ENCODE data around the gene KCNJ15. TPM values are rescaled to one million over a fixed set of nuclear protein-coding genes. Genes with fewer than 3 reads are reported as not detected.

Gene KCNJ15
- total RNA-seq, 6 experiments from 2014 or later, result 0.43 to 3.5 (median 1.1) TPM

- DNase-seq (no peak), ATAC-seq (no peak)
- TF ChIP-seq POLR2A (IDR thresholded peaks at IDR 0.05) (no peak), CTCF (IDR thresholded peaks at IDR 0.05) (no peak)
- Histone ChIP-seq H3K27me3 (no peaks in the 10 kb centered on the region), H3K36me3 (no peaks in the 10 kb centered on the region), H3K4me3 (no peak overlapping the region), H3K27ac (no peak overlapping the region), H3K4me1 (peaks cover 0 to 4% (median 0%) of the 10 kb centered on the region in 4 donors), H3K9me3 (no peaks in the 10 kb centered on the region)
- 91% methylated on average over 7 of the region's 8 CpGs for WGBS (ENCODE audit: insufficient coverage, low coverage, low lambda C conversion rate, missing lambda C conversion rate)
- intact Hi-C loops (cut with DNase I), result no loop called here
Measured at GRCh38 chr21:38322311-38322950, 65.6 kb downstream of the KCNJ15 start.

DNA sequence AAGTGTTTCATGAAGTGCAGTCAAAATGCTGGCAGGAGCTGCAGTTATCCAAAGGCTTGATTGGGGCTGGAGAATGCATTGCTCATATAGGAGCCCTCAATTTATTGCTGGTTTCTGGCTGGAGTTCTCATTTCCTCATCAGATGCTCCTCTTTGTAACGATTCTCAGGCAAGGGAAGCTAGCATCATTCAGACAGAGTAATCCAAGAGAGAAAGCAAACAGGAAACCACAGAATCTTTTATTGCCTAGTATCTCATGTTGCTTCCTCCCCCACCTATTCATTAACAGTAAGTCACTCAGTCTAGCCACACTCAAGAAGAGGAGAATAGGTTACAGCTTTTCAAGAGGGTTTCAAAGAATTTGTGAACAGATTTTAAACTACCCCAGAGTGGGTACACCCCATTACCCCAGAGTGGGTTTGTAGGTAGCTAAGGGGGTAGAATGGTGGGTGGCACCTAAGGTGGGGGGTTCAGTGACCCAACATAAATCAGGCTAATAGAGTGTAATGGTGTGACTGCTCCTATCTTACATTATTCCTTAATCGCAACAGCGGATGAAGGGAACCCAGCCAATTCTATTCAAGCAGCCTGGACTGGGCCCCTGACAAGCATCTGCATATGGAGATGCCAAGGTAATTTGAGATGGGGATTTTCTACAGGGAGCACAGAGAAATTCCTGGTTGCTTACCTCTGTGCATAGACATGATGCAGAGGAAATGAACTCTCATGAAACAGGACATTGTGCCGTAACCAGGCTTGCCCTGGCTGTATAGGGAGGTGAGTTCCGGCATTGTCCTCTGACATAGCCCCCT, 67.1 kb downstream of the KCNJ15 start:
- Histone ChIP-seq H3K36me3 (no peaks in the 10 kb centered on the region), H3K4me1 (peaks cover 0 to 4% (median 0%) of the 10 kb centered on the region in 4 donors), H3K27me3 (no peaks in the 10 kb centered on the region), H3K4me3 (no peak overlapping the region), H3K27ac (no peak overlapping the region), H3K9me3 (no peaks in the 10 kb centered on the region)
- ATAC-seq (peak in 2 of 4 donors; percentile 30 to 55), DNase-seq (no peak)
- WGBS (ENCODE audit: insufficient coverage, low coverage, low lambda C conversion rate, missing lambda C conversion rate), result 71% methylated on average over 5 of the region's 5 CpGs
- intact Hi-C loops (cut with DNase I), result no loop called here
- TF ChIP-seq CTCF (IDR thresholded peaks at IDR 0.05) (no peak), POLR2A (IDR thresholded peaks at IDR 0.05) (no peak)

GRCh38 chr21:38325216-38325615, 68.4 kb downstream of the KCNJ15 start:
- Histone ChIP-seq H3K27me3 (no peaks in the 10 kb centered on the region), H3K27ac (no peak overlapping the region), H3K36me3 (no peaks in the 10 kb centered on the region), H3K4me3 (no peak overlapping the region), H3K4me1 (peaks cover 0 to 4% (median 0%) of the 10 kb centered on the region in 4 donors), H3K9me3 (no peaks in the 10 kb centered on the region)
- intact Hi-C loops (cut with DNase I), result no loop called here
- WGBS (ENCODE audit: insufficient coverage, low coverage, low lambda C conversion rate, missing lambda C conversion rate), result no CpG with 5 or more reads among the region's 2 CpGs
- TF ChIP-seq POLR2A (IDR thresholded peaks at IDR 0.05) (no peak), CTCF (IDR thresholded peaks at IDR 0.05) (no peak)
- DNase-seq, result no peak
- no peak for ATAC-seq

DNA sequence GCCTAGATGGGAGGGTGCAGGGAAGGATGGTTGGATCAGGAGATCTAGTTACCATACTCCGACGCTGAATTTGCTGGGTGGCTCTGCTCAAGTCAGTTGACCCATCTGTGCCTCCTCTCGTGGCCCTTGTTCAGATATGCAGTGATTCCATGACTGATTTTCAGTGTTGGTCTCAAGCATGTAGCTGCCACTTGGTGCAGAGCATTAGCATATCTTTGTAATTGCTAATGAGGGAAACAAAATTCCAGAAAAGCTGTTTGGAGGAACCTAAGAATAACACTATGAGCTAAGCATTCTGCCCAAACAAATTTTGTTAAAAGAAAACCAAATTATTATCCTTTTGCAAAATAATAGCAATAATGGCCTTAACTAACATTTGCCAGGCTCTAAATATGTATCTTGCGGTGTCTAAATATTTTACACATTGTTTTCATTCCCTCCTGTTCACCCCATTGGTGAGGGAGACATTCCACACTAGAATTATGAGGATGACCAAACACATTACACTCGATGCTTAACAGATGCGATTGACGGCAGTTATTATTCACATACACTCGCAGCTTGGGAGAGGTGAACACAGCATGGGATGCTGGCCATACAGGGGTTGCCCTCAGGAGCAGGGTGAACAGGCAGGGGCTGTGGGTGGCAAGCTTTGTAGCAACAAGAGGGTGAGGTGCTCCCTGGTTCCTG, 69.1 kb downstream of the KCNJ15 start:
- Histone ChIP-seq H3K4me3 (no peak overlapping the region), H3K27ac (no peak overlapping the region), H3K4me1 (peaks cover 0 to 4% (median 0%) of the 10 kb centered on the region in 4 donors), H3K27me3 (no peaks in the 10 kb centered on the region), H3K36me3 (no peaks in the 10 kb centered on the region), H3K9me3 (no peaks in the 10 kb centered on the region)
- WGBS (ENCODE audit: insufficient coverage, low coverage, low lambda C conversion rate, missing lambda C conversion rate), result 89% methylated on average over 7 of the region's 8 CpGs
- ATAC-seq, result no peak
- DNase-seq, result no peak
- TF ChIP-seq POLR2A (IDR thresholded peaks at IDR 0.05) (no peak), CTCF (IDR thresholded peaks at IDR 0.05) (no peak)
- intact Hi-C loops (cut with DNase I), result no loop called here
